Dendritic cell treated with granulocyte-macrophage colony-stimulating factor and Interleukin-4, amounts not matched to agents 40 ng/mL and 50 ng/mL, for 4 days (primary cell): ENCODE data around the gene PTPRD.

ENCODE experiments used
- H3K27ac Mint-ChIP-seq: one replicate; pipeline ENCODE4 v1.8.0; 2022; ENCODE audit warnings: mild to moderate bottlenecking, mixed read lengths
- H3K27me3 Mint-ChIP-seq: one replicate; pipeline ENCODE4 v1.8.0; 2022; ENCODE audit warnings: mild to moderate bottlenecking, mixed read lengths
- H3K36me3 Mint-ChIP-seq: one replicate; pipeline ENCODE4 v1.8.0; 2022; ENCODE audit warnings: low read depth, mixed read lengths
- H3K4me1 Mint-ChIP-seq: one replicate; pipeline ENCODE4 v1.8.0; 2022; ENCODE audit warnings: low read depth, mixed read lengths
- H3K4me3 Mint-ChIP-seq: one replicate; pipeline ENCODE4 v1.8.0; 2022; ENCODE audit warnings: mild to moderate bottlenecking, moderate library complexity, mixed read lengths
- H3K9me3 Mint-ChIP-seq: one replicate; pipeline ENCODE4 v1.8.0; 2022; ENCODE audit warnings: mixed read lengths
- intact Hi-C: fragments of 100-400 bp; cut with micrococcal nuclease; formaldehyde crosslinking; loops from one replicate; pipeline ENCODE4 v1.15.0; 2022

Gene PTPRD

DNA sequence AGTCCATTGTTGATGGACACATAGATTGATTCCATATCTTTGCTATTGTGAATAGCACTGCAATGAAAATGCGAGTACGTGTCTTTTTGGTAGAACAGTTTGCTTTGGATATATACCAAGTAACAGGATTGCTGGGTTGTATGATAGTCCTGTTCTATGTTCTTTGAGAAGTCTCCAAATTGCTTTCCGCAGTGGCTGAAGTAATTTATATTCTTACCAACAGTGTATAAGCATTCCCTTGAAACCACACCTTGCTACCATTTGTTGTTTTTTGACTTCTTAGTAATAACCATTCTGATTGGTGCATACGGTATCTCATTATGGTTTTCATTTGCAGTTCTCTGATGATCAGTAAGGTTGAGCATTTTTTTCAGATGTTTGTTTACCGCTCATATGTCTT is 792.9 kb downstream of the PTPRD start:
- Mint-ChIP-seq H3K9me3 (no peaks in the 10 kb centered on the region), H3K36me3 (no peaks in the 10 kb centered on the region), H3K27ac (no peak overlapping the region), H3K27me3 (no peaks in the 10 kb centered on the region), H3K4me3 (no peak overlapping the region), H3K4me1 (no peaks in the 10 kb centered on the region)
- intact Hi-C loops, result no loop called here

DNA sequence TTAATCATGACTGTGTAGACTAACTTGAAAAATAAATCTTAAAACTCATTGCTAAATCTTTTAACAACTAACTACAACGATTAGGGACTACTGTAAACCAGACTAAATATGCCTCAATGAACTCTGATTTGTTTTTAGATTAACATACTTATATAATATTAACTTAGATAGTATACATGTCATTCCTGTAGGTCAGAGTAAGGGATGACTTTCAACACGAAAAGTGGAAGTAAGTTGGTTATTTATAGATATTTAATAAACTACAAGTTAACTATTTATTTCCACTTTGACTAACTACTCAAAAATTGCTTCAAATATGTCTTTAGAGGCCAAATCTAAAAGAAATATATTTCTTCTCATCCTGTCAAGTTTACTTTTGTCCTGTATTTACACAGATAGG is 795.6 kb downstream of the PTPRD start:
- no peaks in the 10 kb centered on the region for H3K27me3 Mint-ChIP-seq
- no peak overlapping the region for H3K27ac Mint-ChIP-seq
- H3K9me3 Mint-ChIP-seq, result no peaks in the 10 kb centered on the region
- H3K4me1 Mint-ChIP-seq, result no peaks in the 10 kb centered on the region
- no peak overlapping the region for H3K4me3 Mint-ChIP-seq
- intact Hi-C loops, result no loop called here
- no peaks in the 10 kb centered on the region for H3K36me3 Mint-ChIP-seq

DNA sequence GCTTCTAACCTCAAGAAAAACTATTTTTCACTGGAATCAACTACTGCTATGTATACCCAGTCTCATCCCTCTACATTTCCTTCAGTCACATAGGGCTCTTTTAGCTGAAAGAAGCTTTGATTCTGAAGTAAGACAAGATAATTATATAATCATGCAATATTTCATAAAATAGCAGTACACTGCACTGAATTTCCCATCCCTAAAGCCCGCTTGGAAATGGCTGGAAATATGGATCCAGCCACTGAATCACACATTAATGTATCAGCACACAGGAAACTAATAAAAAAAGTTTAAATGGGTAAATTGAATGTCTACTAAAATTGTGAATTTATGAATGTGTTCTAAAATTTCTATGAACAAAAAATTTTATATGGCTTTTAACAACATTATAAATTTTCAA is 808.7 kb downstream of the PTPRD start:
- no peaks in the 10 kb centered on the region for H3K9me3 Mint-ChIP-seq
- H3K4me1 Mint-ChIP-seq, result no peaks in the 10 kb centered on the region
- intact Hi-C loops, result no loop called here
- no peaks in the 10 kb centered on the region for H3K27me3 Mint-ChIP-seq
- H3K4me3 Mint-ChIP-seq, result no peak overlapping the region
- H3K36me3 Mint-ChIP-seq, result no peaks in the 10 kb centered on the region
- H3K27ac Mint-ChIP-seq, result no peak overlapping the region

DNA sequence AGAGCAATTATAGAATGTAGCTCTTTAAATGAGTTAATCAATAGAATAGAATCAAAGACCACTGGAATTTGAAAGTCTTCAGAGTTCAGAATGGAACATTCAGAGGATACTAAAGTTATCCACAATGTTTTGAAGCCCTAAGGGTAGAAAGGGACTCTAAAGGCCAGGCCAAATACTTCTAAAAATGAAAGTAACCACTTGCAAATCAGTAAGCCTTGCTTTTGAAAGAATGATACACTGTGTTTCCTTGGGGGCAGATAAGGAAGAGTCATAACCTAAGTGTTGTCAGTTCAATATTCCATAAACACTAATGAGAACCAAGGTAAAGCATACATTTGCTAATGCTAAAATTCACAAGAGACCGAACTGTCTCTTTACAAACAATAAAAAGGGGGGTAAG is 813.5 kb downstream of the PTPRD start:
- intact Hi-C loops, result loop anchor here (5.0 kb wide), 1 partner anchor 257 kb away; no protein-coding TSS in a partner anchor
- Mint-ChIP-seq H3K4me3 (no peak overlapping the region), H3K27ac (no peak overlapping the region), H3K27me3 (no peaks in the 10 kb centered on the region), H3K36me3 (no peaks in the 10 kb centered on the region), H3K4me1 (no peaks in the 10 kb centered on the region), H3K9me3 (no peaks in the 10 kb centered on the region)

DNA sequence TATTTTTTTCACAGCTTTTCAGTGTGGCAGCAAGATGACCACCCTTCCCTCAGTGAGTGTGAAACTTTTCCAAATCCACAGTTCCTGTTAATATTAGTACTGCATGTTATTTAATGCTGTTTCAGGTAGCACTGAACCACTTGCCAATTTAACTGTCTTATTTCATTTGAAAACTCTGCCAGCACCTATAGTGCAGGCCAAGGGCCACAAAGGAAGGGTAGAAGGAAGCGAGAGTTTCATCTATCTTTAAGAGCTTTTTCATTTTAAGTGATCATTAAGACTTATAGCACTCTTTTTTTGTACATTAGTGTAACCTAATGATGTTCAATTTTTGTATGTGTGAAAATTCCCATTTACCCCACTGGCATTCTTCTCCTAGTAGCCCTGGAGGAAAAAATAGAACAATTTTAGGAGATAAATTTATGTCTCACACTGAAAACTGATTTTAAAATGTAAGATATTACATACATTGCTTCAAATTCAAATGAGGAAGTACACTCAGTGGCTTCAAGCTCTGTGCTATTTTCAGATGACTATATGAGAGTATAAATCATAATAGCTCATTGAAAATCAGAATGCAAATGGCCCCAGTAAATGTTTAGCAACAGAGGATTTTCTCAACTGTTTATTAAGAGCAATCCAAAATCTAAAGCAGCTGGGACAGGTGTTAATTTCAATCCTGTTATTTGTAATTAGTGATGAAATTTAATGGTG is 820.5 kb downstream of the PTPRD start:
- Mint-ChIP-seq H3K4me1 (no peaks in the 10 kb centered on the region), H3K9me3 (no peaks in the 10 kb centered on the region), H3K4me3 (no peak overlapping the region), H3K36me3 (no peaks in the 10 kb centered on the region), H3K27me3 (no peaks in the 10 kb centered on the region), H3K27ac (no peak overlapping the region)
- intact Hi-C loops, result no loop called here

DNA sequence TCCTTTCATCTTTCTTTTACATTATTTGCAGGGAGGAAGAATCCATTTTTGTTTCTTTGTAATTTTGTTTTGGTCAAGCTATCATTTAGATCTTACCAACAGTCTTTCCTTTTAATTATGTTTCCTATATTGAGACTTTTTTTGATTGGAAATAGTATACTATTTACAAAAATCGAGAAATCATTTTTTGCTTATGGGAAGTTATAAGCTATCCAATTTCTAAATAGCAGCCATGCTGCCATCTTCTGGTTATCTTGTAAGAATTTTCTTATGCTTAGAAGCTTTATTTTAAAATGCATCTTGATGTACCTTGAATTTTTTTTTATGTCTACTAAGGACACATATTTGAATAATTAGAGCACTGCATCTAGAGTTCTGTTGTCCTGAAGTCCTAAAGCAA is 821.2 kb downstream of the PTPRD start:
- H3K9me3 Mint-ChIP-seq, result no peaks in the 10 kb centered on the region
- intact Hi-C loops, result no loop called here
- no peak overlapping the region for H3K27ac Mint-ChIP-seq
- H3K27me3 Mint-ChIP-seq, result no peaks in the 10 kb centered on the region
- no peaks in the 10 kb centered on the region for H3K36me3 Mint-ChIP-seq
- H3K4me3 Mint-ChIP-seq, result no peak overlapping the region
- H3K4me1 Mint-ChIP-seq, result no peaks in the 10 kb centered on the region

DNA sequence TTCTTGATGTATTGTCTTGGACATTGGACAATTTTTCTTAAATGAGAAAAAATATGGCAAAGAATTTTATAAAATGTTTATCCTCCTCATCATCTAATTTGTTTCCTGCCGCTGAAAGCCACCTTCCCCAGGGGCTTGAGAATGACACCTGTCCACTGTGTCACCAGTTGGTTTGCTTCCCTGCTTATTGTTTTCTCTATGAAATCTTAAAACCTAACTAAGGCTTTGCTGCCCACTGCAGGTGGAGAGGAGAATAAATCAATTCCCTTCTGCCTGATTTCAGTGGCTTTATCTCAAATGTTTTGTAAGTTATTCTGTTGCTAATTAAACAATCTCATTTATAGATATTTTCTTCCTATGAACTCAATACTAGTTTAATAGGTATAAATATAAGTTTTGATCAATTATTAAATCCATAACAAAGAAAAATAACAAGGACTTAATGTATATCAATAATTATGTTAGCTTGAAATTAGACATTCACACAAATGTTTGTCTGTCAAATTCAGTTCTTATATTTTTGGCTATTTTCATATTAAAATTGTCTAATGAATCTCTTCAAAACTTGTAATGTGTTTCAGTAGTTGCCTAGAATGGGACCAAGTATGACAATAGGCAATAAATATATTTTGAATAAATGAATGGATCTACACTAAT is 822.5 kb downstream of the PTPRD start:
- H3K27ac Mint-ChIP-seq, result no peak overlapping the region
- no peaks in the 10 kb centered on the region for H3K36me3 Mint-ChIP-seq
- H3K4me1 Mint-ChIP-seq, result no peaks in the 10 kb centered on the region
- H3K9me3 Mint-ChIP-seq, result no peaks in the 10 kb centered on the region
- no peaks in the 10 kb centered on the region for H3K27me3 Mint-ChIP-seq
- H3K4me3 Mint-ChIP-seq, result no peak overlapping the region
- intact Hi-C loops, result no loop called here

DNA sequence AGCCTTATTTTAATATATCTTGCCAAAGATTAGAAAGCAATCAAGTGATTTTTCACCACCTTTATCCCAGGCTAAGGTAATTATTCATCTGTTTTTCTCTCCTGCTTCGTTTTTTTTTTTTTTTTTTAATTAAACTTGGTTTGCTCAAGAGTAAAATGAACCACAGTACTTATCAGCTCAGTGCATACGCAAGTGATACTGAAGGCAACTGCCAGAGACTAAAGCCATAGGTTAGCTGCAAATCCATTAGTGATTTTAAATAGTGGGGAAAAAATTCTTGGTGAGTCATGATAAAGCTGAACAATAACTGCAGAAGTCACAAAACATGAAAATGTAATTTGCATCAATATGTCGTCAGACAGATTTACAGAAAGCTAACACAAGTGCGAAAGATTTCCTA is 829.1 kb downstream of the PTPRD start:
- intact Hi-C loops, result no loop called here
- H3K27ac Mint-ChIP-seq, result no peak overlapping the region
- no peaks in the 10 kb centered on the region for H3K27me3 Mint-ChIP-seq
- H3K36me3 Mint-ChIP-seq, result no peaks in the 10 kb centered on the region
- H3K4me1 Mint-ChIP-seq, result no peaks in the 10 kb centered on the region
- H3K4me3 Mint-ChIP-seq, result no peak overlapping the region
- H3K9me3 Mint-ChIP-seq, result no peaks in the 10 kb centered on the region

DNA sequence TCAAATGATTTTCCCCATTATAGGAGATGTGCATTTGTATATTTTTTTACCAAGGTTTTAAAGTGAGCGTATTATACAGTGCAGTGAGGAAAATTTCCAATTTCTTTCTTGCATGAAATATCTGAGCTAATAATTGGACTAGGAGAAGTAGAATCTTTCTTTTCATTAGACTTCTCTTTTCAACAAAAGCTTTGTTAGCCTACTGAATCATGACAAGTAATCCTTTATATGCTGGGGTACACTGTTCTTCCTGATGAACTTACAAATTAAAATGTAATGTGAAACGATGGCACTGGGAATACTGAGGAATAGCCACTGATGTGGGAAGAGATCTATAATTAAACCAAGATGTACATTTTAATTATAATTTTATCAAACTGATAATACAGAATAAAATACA is 829.6 kb downstream of the PTPRD start:
- Mint-ChIP-seq H3K27me3 (no peaks in the 10 kb centered on the region), H3K4me3 (no peak overlapping the region)

DNA sequence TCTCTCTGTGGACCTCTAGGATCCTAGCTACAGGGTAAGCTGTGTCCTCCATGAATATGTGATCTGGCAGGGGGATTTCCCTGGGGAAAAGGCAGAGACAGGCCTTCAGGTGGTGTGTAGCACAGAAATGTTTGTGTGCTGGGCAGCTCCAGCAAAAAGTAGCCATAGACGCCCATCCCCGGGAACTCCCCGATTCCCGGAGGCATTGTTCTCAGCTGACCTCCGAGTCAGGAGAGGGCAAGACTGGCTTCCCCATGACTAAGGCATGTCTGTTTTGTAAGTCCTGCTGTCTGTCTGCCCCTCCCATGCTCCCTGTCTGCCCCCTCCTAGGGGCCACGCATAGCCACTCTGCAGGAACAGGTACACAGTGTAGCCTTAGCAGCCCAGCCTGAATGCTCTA is 834.5 kb downstream of the PTPRD start:
- no peaks in the 10 kb centered on the region for H3K4me1 Mint-ChIP-seq
- intact Hi-C loops, result no loop called here
- no peak overlapping the region for H3K27ac Mint-ChIP-seq
- H3K4me3 Mint-ChIP-seq, result no peak overlapping the region
- H3K9me3 Mint-ChIP-seq, result no peaks in the 10 kb centered on the region
- H3K27me3 Mint-ChIP-seq, result no peaks in the 10 kb centered on the region
- no peaks in the 10 kb centered on the region for H3K36me3 Mint-ChIP-seq

More for the DNA sequence above, 829.6 kb downstream of the PTPRD start:
- H3K36me3 Mint-ChIP-seq, result no peaks in the 10 kb centered on the region
- H3K9me3 Mint-ChIP-seq, result no peaks in the 10 kb centered on the region
- no peak overlapping the region for H3K27ac Mint-ChIP-seq
- H3K4me1 Mint-ChIP-seq, result no peaks in the 10 kb centered on the region
- intact Hi-C loops, result no loop called here

DNA sequence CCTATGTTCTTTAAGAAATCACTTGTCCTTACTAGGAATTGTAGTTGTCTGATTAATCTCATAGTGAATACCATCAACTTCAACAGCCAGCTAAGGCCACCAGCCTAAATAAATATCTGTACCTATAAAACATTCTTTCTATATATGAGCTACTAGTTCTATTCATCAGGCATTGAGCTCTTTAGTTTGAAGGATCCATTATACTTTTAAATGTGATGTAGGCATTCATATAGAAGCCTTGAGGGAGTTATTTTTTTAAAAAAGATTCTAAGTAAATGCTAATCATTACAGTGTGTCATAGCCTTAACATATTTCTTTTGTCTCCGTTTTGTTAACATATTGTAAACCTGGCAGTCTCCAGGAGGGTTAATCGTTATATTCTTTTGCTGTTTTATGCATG is 838.3 kb downstream of the PTPRD start:
- no peak overlapping the region for H3K27ac Mint-ChIP-seq
- H3K36me3 Mint-ChIP-seq, result no peaks in the 10 kb centered on the region
- H3K9me3 Mint-ChIP-seq, result no peaks in the 10 kb centered on the region
- intact Hi-C loops, result no loop called here
- no peak overlapping the region for H3K4me3 Mint-ChIP-seq
- no peaks in the 10 kb centered on the region for H3K27me3 Mint-ChIP-seq
- no peaks in the 10 kb centered on the region for H3K4me1 Mint-ChIP-seq

DNA sequence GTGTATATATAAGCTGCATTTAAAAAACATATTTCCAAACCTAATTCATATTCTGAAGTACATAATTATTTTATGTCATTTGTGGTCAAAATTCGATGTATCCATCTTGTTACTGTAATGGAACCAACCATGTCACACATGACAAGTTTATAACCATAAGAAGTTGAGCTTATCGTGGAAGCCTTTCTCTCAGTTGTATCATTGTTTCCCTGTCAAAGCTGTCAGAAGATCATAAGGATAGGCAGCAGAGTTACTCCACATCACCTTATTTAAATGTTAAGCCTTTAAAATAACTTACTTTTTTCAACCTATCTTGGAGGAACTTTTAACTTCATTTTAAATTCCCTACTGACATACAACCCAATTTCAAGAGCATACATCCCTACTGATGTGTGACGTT is 841.5 kb downstream of the PTPRD start:
- Mint-ChIP-seq H3K4me3 (no peak overlapping the region), H3K9me3 (no peaks in the 10 kb centered on the region), H3K27me3 (no peaks in the 10 kb centered on the region), H3K27ac (no peak overlapping the region), H3K4me1 (no peaks in the 10 kb centered on the region), H3K36me3 (no peaks in the 10 kb centered on the region)
- intact Hi-C loops, result no loop called here

DNA sequence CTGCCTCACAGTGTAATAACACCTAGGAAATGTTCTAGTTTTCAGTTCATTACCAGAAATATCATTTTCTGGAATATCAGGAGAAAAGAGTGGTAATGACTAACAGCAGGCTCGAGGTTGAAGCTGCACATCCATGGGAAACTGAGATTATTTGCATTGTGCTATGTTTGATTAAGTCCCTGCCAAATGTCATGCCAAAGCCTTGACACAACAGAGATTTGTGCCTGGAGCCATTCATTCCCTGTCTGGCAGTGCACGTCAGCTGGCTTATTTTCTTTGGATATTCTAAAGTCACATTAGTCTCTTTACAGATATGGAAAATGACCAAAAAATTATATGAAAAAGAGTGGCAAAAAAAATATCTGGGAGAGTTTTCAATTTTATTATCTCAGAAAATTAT is 848.0 kb downstream of the PTPRD start:
- Mint-ChIP-seq H3K4me3 (no peak overlapping the region), H3K4me1 (no peaks in the 10 kb centered on the region), H3K27me3 (no peaks in the 10 kb centered on the region), H3K9me3 (no peaks in the 10 kb centered on the region), H3K27ac (no peak overlapping the region), H3K36me3 (no peaks in the 10 kb centered on the region)
- intact Hi-C loops, result no loop called here

DNA sequence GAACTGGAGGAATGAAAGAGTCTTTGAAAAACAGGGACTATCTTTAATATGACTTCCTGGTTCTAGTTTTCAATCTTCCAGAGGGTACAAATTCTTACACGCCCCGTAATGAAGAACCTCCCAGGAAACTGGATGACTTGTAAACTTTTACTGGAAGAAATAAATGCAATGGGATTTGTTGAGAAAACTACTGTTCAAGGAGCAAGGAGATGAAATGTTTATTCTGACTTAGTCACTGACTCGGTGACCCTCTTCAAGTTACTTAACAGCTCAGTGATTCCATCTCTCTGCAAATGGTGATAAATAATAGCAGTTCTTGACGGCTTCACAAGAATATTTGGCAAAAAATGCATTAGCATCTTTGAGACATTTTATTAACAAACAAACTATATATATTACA is 858.6 kb downstream of the PTPRD start:
- H3K36me3 Mint-ChIP-seq, result no peaks in the 10 kb centered on the region
- intact Hi-C loops, result no loop called here
- no peaks in the 10 kb centered on the region for H3K4me1 Mint-ChIP-seq
- H3K9me3 Mint-ChIP-seq, result no peaks in the 10 kb centered on the region
- no peak overlapping the region for H3K4me3 Mint-ChIP-seq
- no peak overlapping the region for H3K27ac Mint-ChIP-seq
- no peaks in the 10 kb centered on the region for H3K27me3 Mint-ChIP-seq

DNA sequence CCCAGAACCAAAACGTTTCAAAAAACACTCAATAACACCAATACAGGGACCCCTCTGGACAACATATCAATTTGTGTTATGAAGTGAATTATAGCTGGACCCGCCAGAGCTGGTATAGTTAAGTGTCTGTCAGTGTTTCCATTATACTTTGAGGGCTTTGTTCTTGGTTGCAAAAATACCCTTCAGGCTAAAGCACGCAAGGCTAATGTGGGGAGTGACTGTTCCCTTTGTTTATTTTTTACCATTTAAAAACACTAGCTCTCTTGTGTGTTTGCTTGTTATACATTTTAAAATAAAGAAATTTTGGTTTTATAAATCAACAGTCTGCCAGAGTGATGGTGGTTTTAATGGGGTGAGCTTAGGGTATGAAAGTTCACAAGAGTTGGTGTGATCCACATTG is 859.5 kb downstream of the PTPRD start:
- Mint-ChIP-seq H3K27ac (no peak overlapping the region), H3K9me3 (no peaks in the 10 kb centered on the region), H3K4me3 (no peak overlapping the region), H3K36me3 (no peaks in the 10 kb centered on the region), H3K4me1 (no peaks in the 10 kb centered on the region), H3K27me3 (no peaks in the 10 kb centered on the region)
- intact Hi-C loops, result no loop called here
